Stomach smooth muscle (tissue), 2 donors: ENCODE measurements around the gene NSUN4.

ENCODE experiments used
- H3K27ac ChIP-seq: one replicate; pipeline ENCODE4 v1.7.0; 2013; ENCODE audit warnings: mild to moderate bottlenecking, low read length, inconsistent platforms
- H3K27me3 ChIP-seq, 2 donors: one replicate each; pipeline ENCODE4 v1.7.0; 2013; ENCODE audit warnings: low read length in 2 of 2; ENCODE audit not compliant: insufficient read depth in 2 of 2, control insufficient read depth in 1 of 2
- H3K36me3 ChIP-seq, 2 donors: one replicate each; pipeline ENCODE4 v1.7.0; 2013; ENCODE audit warnings: low read length in 2 of 2; ENCODE audit not compliant: control insufficient read depth in 2 of 2, insufficient read depth in 2 of 2
- H3K4me1 ChIP-seq: one replicate; pipeline ENCODE4 v1.7.0; 2013; ENCODE audit warnings: low read length; ENCODE audit not compliant: control insufficient read depth, insufficient read depth
- H3K4me3 ChIP-seq, 2 donors: one replicate each; pipeline ENCODE4 v1.7.0; 2013; ENCODE audit warnings: low read length in 2 of 2
- H3K9ac ChIP-seq, 2 donors: one replicate each; pipeline ENCODE4 v1.7.0; 2013; ENCODE audit warnings: low read length in 2 of 2, mild to moderate bottlenecking in 1 of 2
- H3K9me3 ChIP-seq, 2 donors: one replicate each; pipeline ENCODE4 v1.7.0; 2013; ENCODE audit warnings: low read length in 2 of 2; ENCODE audit not compliant: control insufficient read depth in 2 of 2
- donor health status: healthy.
- donor health status: Pancreatic carcinoma.

Gene NSUN4

GRCh38 chr1:46340404-46341221, at the start of gene NSUN4:
TSS of gene NSUN4 (plus strand) at chr1:46340807. CDS start at chr1:46340827, 20 bp downstream.
- Histone ChIP-seq H3K27ac (peak within 1 kb of the TSS; percentile 95), H3K9ac (peak within 1 kb of the TSS; percentile 66 to 97), H3K4me1 (peaks cover 11% of the 10 kb centered on the region), H3K27me3 (no peaks in the 10 kb centered on the region), H3K36me3 (peaks cover 9 to 17% of the 10 kb centered on the region in 2 donors), H3K4me3 (peak within 1 kb of the TSS; percentile 93 to 94), H3K9me3 (no peaks in the 10 kb centered on the region)

GRCh38 chr1:46295306-46295705, 45.3 kb upstream of the NSUN4 start:
- H3K27me3 ChIP-seq: no peaks in the 10 kb centered on the region
- peaks cover 5% of the 10 kb centered on the region for H3K4me1 ChIP-seq
- no peak overlapping the region for H3K27ac ChIP-seq
- peaks cover 29 to 33% of the 10 kb centered on the region in 2 donors for H3K36me3 ChIP-seq
- H3K9ac ChIP-seq: no peak overlapping the region
- no peak overlapping the region for H3K4me3 ChIP-seq
- no peaks in the 10 kb centered on the region for H3K9me3 ChIP-seq

GRCh38 chr1:46298387-46298786, 42.2 kb upstream of the NSUN4 start:
- Histone ChIP-seq H3K27ac (no peak overlapping the region), H3K4me3 (no peak overlapping the region), H3K9ac (no peak overlapping the region), H3K36me3 (peaks cover 26 to 28% of the 10 kb centered on the region in 2 donors), H3K27me3 (no peaks in the 10 kb centered on the region), H3K9me3 (no peaks in the 10 kb centered on the region), H3K4me1 (peaks cover 23% of the 10 kb centered on the region)

GRCh38 chr1:46300673-46301405, 39.8 kb upstream of the NSUN4 start:
- Histone ChIP-seq H3K36me3 (peaks cover 15 to 19% of the 10 kb centered on the region in 2 donors), H3K4me1 (peaks cover 30% of the 10 kb centered on the region), H3K27ac (peak overlapping the region; percentile 98), H3K9ac (peak overlapping the region; percentile 98), H3K4me3 (peak overlapping the region; percentile 91 to 96), H3K9me3 (no peaks in the 10 kb centered on the region), H3K27me3 (no peaks in the 10 kb centered on the region)

GRCh38 chr1:46301406-46301807, 39.2 kb upstream of the NSUN4 start:
- H3K27ac ChIP-seq: peak overlapping the region; percentile 98
- H3K36me3 ChIP-seq: peaks cover 15 to 18% of the 10 kb centered on the region in 2 donors
- no peaks in the 10 kb centered on the region for H3K27me3 ChIP-seq
- H3K9me3 ChIP-seq: no peaks in the 10 kb centered on the region
- H3K9ac ChIP-seq: peak overlapping the region; percentile 98
- peak overlapping the region; percentile 91 to 96 for H3K4me3 ChIP-seq
- peaks cover 30% of the 10 kb centered on the region for H3K4me1 ChIP-seq

GRCh38 chr1:46301808-46302640, 38.6 kb upstream of the NSUN4 start:
- H3K36me3 ChIP-seq: peaks cover 12% of the 10 kb centered on the region in 2 donors
- H3K27ac ChIP-seq: peak overlapping the region; percentile 98
- peaks cover 35% of the 10 kb centered on the region for H3K4me1 ChIP-seq
- H3K9ac ChIP-seq: peak overlapping the region; percentile 98
- no peaks in the 10 kb centered on the region for H3K9me3 ChIP-seq
- peak overlapping the region; percentile 91 to 96 for H3K4me3 ChIP-seq
- H3K27me3 ChIP-seq: no peaks in the 10 kb centered on the region

- H3K27ac ChIP-seq: peak overlapping the region; percentile 98
- peaks cover 35% of the 10 kb centered on the region for H3K4me1 ChIP-seq
- H3K36me3 ChIP-seq: peaks cover 5 to 6% of the 10 kb centered on the region in 2 donors
- H3K4me3 ChIP-seq: peak overlapping the region; percentile 91 to 96
- peak overlapping the region; percentile 98 for H3K9ac ChIP-seq
- no peaks in the 10 kb centered on the region for H3K9me3 ChIP-seq
- no peaks in the 10 kb centered on the region for H3K27me3 ChIP-seq
Observed at GRCh38 chr1:46302641-46303037, 38.0 kb upstream of the NSUN4 start.

- peak within 1 kb of the TSS; percentile 98 for H3K9ac ChIP-seq
- peak within 1 kb of the TSS; percentile 98 for H3K27ac ChIP-seq
- H3K36me3 ChIP-seq: peaks cover 0 to 4% of the 10 kb centered on the region in 2 donors
- H3K9me3 ChIP-seq: no peaks in the 10 kb centered on the region
- H3K27me3 ChIP-seq: no peaks in the 10 kb centered on the region
- peaks cover 35% of the 10 kb centered on the region for H3K4me1 ChIP-seq
- H3K4me3 ChIP-seq: peak within 1 kb of the TSS; percentile 91 to 96
Observed at GRCh38 chr1:46303038-46303871, 37.4 kb upstream of the NSUN4 start, which contains the start of the genes LRRC41 and UQCRH. TSS of gene LRRC41 (minus strand) at chr1:46303616. CDS start at chr1:46303322, 294 bp downstream. TSS of gene UQCRH (plus strand) at chr1:46303698. CDS start at chr1:46303767, 69 bp downstream.

GRCh38 chr1:46303872-46304326, 36.7 kb upstream of the NSUN4 start:
- H3K36me3 ChIP-seq: peaks cover 0 to 6% of the 10 kb centered on the region in 2 donors
- H3K4me1 ChIP-seq: peaks cover 35% of the 10 kb centered on the region
- H3K9me3 ChIP-seq: no peaks in the 10 kb centered on the region
- peak overlapping the region; percentile 98 for H3K9ac ChIP-seq
- H3K27ac ChIP-seq: peak overlapping the region; percentile 98
- H3K4me3 ChIP-seq: peak overlapping the region; percentile 90 to 96
- H3K27me3 ChIP-seq: no peaks in the 10 kb centered on the region
